HL-60/S4 treated with retinoic acid at 250 ng/mL for 4 days and 3 days (cell line): ENCODE measurements around the gene GEMIN5.

Experiments
- in situ Hi-C: fragments of 300-500 bp; cut with MboI; formaldehyde crosslinking; loops from 2 replicates; pipeline ENCODE4 v1.7.0; 2022; ENCODE audit warnings: low sequenced_read_pairs

Gene GEMIN5

DNA sequence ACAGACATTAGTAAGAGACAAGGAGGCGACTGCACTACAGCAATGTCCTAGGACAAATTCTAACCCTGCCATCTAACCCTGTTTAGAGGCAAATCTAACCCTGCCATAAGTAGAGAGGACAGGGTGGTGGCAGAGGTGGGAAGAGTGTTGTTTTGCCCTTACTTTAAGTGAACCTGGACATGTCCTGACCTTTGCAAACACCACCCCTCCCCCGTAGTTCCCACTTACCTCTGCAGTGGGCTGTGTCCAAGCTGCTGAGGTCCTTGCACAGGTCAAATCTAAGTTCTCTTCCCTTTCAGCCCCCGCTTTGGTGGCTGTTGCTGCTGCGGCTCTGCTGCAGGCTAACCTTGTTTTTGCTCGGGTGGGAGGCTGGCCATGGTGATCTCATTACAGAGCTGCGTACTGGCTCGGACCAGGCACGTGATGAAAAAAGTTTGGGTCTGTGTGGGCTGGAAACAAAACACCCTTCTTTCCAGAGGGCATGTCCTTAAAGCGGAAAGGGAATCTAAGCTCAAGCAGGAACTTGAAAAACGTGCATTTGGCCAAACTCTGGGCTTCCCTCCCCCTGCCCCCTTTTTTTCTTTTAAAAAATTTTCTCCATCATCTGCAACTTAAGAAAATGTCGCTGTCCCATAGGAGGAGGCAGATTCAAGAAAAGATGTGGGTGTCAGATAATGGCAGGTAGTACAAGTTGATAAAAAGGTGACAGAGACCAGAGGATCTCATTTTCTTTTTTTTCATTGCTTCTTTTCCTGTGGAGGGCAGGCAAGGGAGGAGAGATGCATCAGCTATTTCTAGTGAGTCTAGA lies 87.6 kb downstream of the GEMIN5 start, which contains the start of gene FAXDC2:
FAXDC2 (minus strand) TSS at position 349 of the 808 bp plus-strand sequence. CDS start 12,425 bp downstream, outside the sequence.
- in situ Hi-C loops, result no loop called here

DNA sequence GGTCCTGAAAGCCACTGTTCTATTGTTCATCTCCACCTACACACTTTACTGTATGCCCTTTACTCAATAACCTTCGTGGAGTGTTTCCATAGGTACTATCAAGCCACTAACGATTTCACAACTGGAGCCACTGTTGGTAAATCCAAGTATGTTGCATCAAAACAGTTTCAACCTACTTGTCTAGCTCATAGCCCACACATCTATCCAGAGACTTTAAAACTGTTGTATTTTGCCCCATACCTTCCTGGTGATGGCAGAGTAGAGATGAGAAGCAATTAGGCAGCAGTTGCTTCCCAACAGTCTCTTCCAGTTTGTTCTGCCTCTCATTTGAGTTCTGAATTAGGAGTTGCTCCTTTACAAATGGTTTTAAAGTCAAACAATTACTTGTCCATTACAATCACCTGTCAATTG lies 88.2 kb downstream of the GEMIN5 start:
- in situ Hi-C loops, result no loop called here

- in situ Hi-C loops, result no loop called here
Measured at GRCh38 chr5:154849264-154849785, 88.7 kb downstream of the GEMIN5 start.

DNA sequence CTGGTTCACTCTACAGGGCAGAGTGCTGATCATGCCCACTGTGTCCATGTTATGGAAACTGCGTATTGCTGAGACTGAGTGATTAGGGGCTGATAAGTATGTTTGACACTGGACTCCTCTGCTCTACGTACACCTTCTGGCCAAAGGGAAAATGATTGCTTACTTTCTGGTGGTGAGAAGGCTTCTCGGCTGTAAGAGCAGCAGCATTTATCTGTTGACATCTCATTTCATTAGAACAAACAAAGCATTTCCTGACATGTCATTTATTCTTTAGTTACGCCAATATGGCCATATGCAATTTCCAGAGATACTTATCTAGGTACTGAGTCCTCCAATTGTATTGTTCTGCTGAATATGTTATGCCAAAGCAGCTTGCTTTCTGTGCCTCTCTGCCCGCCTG lies 93.2 kb downstream of the GEMIN5 start:
- in situ Hi-C loops, result no loop called here

GRCh38 chr5:154842689-154843530 lies 95.1 kb downstream of the GEMIN5 start:
- in situ Hi-C loops, result no loop called here

DNA sequence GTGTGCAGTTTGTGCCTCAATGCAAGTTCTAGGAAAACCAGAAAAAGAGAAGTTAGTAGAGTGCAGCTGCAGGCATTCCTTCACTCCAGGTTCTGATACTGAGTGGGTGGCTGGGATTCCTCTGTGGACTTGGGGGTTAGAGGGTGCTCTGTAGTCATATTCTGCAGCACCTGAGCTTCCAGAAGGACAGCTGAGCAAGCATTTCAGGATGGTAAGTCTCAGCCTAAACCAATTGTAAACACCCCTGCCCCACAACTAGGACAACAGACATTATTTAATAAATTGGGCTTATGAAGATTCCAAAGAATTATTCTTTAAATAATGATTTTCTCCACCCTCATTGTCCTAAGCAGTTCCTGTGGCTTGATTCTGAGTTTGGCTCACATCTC lies 96.7 kb downstream of the GEMIN5 start:
- in situ Hi-C loops, result no loop called here

- in situ Hi-C loops, result no loop called here
Measured at GRCh38 chr5:154840435-154841272, 97.4 kb downstream of the GEMIN5 start.
